Measurements from ENCODE around the gene AMZ1. TPM values are rescaled to one million over a fixed set of nuclear protein-coding genes. Genes with fewer than 3 reads are reported as not detected.
"Not testable (repeated sequence)": the region's sequence is repeated elsewhere in the genome, so short reads cannot be mapped to it uniquely, and the experiment has no call there.

AMZ1 gene
- total and polyA plus RNA-seq, 2 donors (not counting 1 experiment from before 2014, with no cell fraction given): 0.26 to 0.33 TPM

DNA sequence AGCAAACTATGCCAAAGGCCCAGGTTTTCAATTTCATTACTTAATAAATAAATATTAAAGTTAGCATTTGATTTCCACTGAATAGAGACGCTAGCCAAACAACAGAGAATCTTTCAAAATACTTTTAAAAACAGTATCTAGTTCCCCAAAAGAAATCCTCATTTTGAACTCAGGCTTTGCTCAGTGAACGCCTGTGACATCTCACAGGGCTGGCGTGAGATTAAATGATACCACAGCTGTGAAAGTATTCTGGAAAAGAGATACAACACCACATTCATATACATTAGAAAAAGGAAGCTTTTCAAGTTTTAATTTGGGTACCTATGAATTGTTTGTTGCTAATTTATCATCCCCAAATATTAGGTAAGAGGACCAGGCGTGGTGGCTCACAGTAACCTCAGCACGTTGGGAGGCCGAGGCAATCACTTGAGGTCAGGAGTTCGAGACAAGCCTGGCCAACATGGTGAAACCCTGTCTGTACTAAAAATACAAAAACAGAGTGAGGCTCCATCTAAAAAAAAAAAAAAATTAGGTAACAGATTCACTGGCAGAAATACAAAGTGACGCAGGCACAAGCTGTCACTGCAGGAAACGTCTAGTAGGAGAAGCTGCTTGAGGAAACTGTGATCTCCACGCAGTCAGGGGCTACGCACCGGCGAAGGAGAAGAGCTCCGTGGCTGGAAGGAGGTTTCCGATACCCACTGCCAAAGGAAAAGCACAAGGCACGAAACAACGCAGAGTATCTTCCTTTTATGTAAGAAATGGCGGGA, 50.0 kb downstream of the AMZ1 start:
- H3K79me2 ChIP-seq (ENCODE audit: control insufficient read depth, insufficient read depth, low read length): peaks cover 33% of the 10 kb centered on the region

DNA sequence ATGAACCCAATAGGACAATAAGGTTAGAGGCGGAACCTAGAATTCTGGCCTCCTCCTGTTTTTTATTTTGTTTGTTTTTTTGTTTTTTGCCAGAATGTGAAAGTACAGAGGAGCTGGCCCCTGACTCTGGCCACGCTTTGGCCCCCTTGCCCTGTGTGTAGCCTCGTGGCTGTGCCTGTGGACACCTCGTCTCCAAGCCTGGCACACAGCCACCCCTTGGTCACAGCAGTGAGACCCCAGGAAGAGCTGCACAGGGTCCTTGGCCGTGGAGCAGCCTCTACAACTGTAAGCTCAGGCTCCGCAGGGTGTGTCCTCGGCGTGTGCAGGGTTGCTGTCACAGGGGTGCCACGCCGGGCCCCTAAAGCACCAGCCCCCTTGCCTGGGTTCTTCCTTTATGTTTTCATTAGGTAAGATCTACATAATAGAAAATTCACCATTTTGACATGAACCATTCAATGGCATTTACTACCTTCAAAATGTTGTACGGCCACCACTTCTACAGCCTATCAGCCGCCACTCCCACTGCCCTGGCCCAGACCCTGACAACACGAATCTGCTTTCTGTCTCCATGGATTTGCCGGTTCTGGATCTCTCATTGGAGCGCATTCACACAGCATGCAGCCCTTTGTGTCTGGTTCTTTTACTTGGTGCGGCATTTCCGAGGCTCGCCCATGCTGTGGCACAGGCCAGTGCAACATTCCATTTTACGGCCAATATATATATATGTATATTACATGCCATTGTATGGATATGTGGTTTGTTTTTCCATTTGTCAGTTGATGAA, 51.0 kb downstream of the AMZ1 start:
- DNase-seq (ENCODE audit: low read depth in 2 of 2): no peak
- Histone ChIP-seq H3K4me1 (ENCODE audit: control insufficient read depth, extremely low read depth, insufficient read depth, low read length) (peaks cover 8% of the 10 kb centered on the region), H3K79me2 (ENCODE audit: control insufficient read depth, insufficient read depth, low read length) (peaks cover 33% of the 10 kb centered on the region), H3K4me2 (ENCODE audit: extremely low read depth, insufficient read depth, low read length) (no peak overlapping the region), H3K9me3 (ENCODE audit: control insufficient read depth, insufficient read depth, low read depth, low read length) (no peaks in the 10 kb centered on the region), H2AFZ (ENCODE audit: low read length) (no peak overlapping the region), H3K36me3 (ENCODE audit: control insufficient read depth, insufficient read depth, low read length) (peaks cover 4% of the 10 kb centered on the region), H3K27me3 (ENCODE audit: control insufficient read depth, insufficient read depth, low read length) (no peaks in the 10 kb centered on the region), H3K27ac (ENCODE audit: insufficient read depth, low read length) (no peak overlapping the region), H4K20me1 (ENCODE audit: control insufficient read depth, extremely low read depth, insufficient read depth, low read length) (no peaks in the 10 kb centered on the region), H3K4me3 (replicated peaks in 1 of 4; ENCODE audit: control extremely low read depth in 1 of 4, insufficient read depth in 1 of 4, low read depth in 3 of 4, low read length in 4 of 4) (no peak overlapping the region), H3K9ac (ENCODE audit: insufficient read depth, low read length) (no peak overlapping the region)
- TF ChIP-seq EZH2 (IDR thresholded peaks at IDR 0.05; ENCODE audit: low read length, missing control alignments): no peak
- TF ChIP-seq, protein P1, sequence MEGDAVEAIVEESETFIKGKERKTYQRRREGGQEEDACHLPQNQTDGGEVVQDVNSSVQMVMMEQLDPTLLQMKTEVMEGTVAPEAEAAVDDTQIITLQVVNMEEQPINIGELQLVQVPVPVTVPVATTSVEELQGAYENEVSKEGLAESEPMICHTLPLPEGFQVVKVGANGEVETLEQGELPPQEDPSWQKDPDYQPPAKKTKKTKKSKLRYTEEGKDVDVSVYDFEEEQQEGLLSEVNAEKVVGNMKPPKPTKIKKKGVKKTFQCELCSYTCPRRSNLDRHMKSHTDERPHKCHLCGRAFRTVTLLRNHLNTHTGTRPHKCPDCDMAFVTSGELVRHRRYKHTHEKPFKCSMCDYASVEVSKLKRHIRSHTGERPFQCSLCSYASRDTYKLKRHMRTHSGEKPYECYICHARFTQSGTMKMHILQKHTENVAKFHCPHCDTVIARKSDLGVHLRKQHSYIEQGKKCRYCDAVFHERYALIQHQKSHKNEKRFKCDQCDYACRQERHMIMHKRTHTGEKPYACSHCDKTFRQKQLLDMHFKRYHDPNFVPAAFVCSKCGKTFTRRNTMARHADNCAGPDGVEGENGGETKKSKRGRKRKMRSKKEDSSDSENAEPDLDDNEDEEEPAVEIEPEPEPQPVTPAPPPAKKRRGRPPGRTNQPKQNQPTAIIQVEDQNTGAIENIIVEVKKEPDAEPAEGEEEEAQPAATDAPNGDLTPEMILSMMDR (conservative IDR thresholded peaks at IDR 0.05 in 1 of 2, IDR thresholded peaks at IDR 0.05 in 1 of 2; ENCODE audit: low read depth in 1 of 2, low read length in 2 of 2): no peak

More for the DNA sequence above, 50.0 kb downstream of the AMZ1 start:
- Histone ChIP-seq H3K27ac (ENCODE audit: insufficient read depth, low read length) (no peak overlapping the region), H4K20me1 (ENCODE audit: control insufficient read depth, extremely low read depth, insufficient read depth, low read length) (no peaks in the 10 kb centered on the region), H2AFZ (ENCODE audit: low read length) (no peak overlapping the region), H3K9me3 (ENCODE audit: control insufficient read depth, insufficient read depth, low read depth, low read length) (no peaks in the 10 kb centered on the region), H3K36me3 (ENCODE audit: control insufficient read depth, insufficient read depth, low read length) (peaks cover 4% of the 10 kb centered on the region), H3K9ac (ENCODE audit: insufficient read depth, low read length) (no peak overlapping the region), H3K4me3 (replicated peaks in 1 of 4; ENCODE audit: control extremely low read depth in 1 of 4, insufficient read depth in 1 of 4, low read depth in 3 of 4, low read length in 4 of 4) (no peak overlapping the region), H3K4me2 (ENCODE audit: extremely low read depth, insufficient read depth, low read length) (peak overlapping the region; percentile 77), H3K4me1 (ENCODE audit: control insufficient read depth, extremely low read depth, insufficient read depth, low read length) (peaks cover 8% of the 10 kb centered on the region), H3K27me3 (ENCODE audit: control insufficient read depth, insufficient read depth, low read length) (no peaks in the 10 kb centered on the region)
- DNase-seq (ENCODE audit: low read depth in 2 of 2): peak in 1 of 2 donors; percentile 53
- no peak for TF ChIP-seq EZH2 (IDR thresholded peaks at IDR 0.05; ENCODE audit: low read length, missing control alignments)
- TF ChIP-seq, protein P1 (conservative IDR thresholded peaks at IDR 0.05 in 1 of 2, IDR thresholded peaks at IDR 0.05 in 1 of 2; ENCODE audit: low read depth in 1 of 2, low read length in 2 of 2): no peak

DNA sequence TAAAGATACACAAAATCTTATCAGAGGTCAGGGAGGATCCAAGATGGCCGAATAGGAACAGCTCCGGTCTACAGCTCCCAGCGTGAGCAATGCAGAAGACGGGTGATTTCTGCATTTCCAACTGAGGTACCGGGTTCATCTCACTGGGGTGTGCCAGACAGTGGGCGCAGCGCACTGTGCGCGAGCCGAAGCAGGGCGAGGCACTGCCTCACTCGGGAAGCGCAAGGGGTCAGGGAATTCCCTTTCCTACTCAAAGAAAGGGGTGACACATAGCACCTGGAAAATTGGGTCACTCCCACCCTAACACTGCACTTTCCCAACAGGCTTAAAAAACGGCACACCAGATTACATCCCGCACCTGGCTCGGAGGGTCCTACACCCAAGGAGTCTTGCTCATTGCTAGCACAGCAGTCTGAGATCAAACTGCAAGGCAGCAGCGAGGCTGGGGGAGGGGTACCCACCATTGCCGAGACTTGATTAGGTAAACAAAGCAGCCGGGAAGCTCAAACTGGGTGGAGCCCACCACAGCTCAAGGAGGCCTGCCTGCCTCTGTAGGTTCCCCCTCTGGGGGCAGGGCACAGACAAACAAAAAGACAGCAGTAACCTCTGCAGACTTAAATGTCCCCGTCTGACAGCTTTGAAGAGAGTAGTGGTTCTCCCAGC, 55.7 kb downstream of the AMZ1 start:
- H4K20me1 ChIP-seq (ENCODE audit: control insufficient read depth, extremely low read depth, insufficient read depth, low read length); H3K9me3 ChIP-seq (ENCODE audit: control insufficient read depth, insufficient read depth, low read depth, low read length); H3K4me3 ChIP-seq (replicated peaks in 1 of 4; ENCODE audit: control extremely low read depth in 1 of 4, insufficient read depth in 1 of 4, low read depth in 3 of 4, low read length in 4 of 4); H3K9ac ChIP-seq (ENCODE audit: insufficient read depth, low read length); H3K27me3 ChIP-seq (ENCODE audit: control insufficient read depth, insufficient read depth, low read length); H3K36me3 ChIP-seq (ENCODE audit: control insufficient read depth, insufficient read depth, low read length); H3K79me2 ChIP-seq (ENCODE audit: control insufficient read depth, insufficient read depth, low read length); H2AFZ ChIP-seq (ENCODE audit: low read length); H3K4me1 ChIP-seq (ENCODE audit: control insufficient read depth, extremely low read depth, insufficient read depth, low read length); H3K4me2 ChIP-seq (ENCODE audit: extremely low read depth, insufficient read depth, low read length); H3K27ac ChIP-seq (ENCODE audit: insufficient read depth, low read length); DNase-seq (ENCODE audit: low read depth in 2 of 2): not testable (repeated sequence)

DNA sequence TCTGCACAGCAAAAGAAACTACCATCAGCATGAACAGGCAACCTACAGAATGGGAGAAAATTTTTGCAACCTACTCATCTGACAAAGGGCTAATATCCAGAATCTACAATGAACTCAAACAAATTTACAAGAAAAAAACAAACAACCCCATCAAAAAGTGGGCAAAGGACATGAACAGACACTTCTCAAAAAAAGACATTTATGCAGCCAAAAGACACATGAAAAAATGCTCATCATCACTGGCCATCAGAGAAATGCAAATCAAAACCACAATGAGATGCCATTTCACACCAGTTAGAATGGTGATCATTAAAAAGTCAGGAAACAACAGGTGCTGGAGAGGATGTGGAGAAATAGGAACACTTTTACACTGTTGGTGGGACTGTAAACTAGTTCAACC, 60.7 kb downstream of the AMZ1 start:
- not testable (repeated sequence) for DNase-seq (ENCODE audit: low read depth in 2 of 2)

More for the DNA sequence above, 60.7 kb downstream of the AMZ1 start:
- H3K4me3 ChIP-seq (replicated peaks in 1 of 4; ENCODE audit: control extremely low read depth in 1 of 4, insufficient read depth in 1 of 4, low read depth in 3 of 4, low read length in 4 of 4); H3K27me3 ChIP-seq (ENCODE audit: control insufficient read depth, insufficient read depth, low read length); H4K20me1 ChIP-seq (ENCODE audit: control insufficient read depth, extremely low read depth, insufficient read depth, low read length); H3K4me2 ChIP-seq (ENCODE audit: extremely low read depth, insufficient read depth, low read length); H3K9me3 ChIP-seq (ENCODE audit: control insufficient read depth, insufficient read depth, low read depth, low read length); H3K9ac ChIP-seq (ENCODE audit: insufficient read depth, low read length); H3K36me3 ChIP-seq (ENCODE audit: control insufficient read depth, insufficient read depth, low read length); H3K4me1 ChIP-seq (ENCODE audit: control insufficient read depth, extremely low read depth, insufficient read depth, low read length); H2AFZ ChIP-seq (ENCODE audit: low read length); H3K27ac ChIP-seq (ENCODE audit: insufficient read depth, low read length): not testable (repeated sequence)
- peaks cover 21% of the 10 kb centered on the region for H3K79me2 ChIP-seq (ENCODE audit: control insufficient read depth, insufficient read depth, low read length)
